ENCODE results near the gene GHRL. TPM values are rescaled to one million over a fixed set of nuclear protein-coding genes. Genes with fewer than 3 reads are reported as not detected.

Gene GHRL
- total and polyA plus RNA-seq, 2 of the 4 experiments (the other 2 are of a cell fraction): 0.27 TPM; not detected in 1

DNA sequence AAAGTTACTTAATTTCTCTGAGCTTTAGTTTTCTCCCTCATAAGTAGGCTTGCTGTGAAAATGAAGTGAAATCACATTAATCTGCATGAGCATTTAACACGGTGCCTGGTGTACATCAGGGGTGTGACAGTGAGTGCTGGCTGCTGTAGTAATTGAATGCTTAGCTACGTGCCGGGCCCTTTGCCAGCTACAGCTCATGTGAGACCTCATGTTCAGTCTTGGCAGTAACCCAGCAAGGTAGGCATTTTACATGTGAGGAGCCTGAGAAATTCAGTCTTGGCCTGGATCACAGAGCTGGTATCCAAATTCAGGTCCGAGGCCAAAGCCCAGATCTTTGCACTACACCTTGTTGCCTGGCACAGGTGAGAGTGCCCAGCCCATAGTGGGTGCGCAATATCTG, 9.1 kb downstream of the GHRL start:
- no peak overlapping the region for H3K4me2 ChIP-seq (ENCODE audit: low read depth, low read length)

More for the DNA sequence above, 9.1 kb downstream of the GHRL start:
- BruUV-seq (replicated peaks): no TSS peak
- ATAC-seq (ENCODE audit: low read depth): no peak
- Histone ChIP-seq H3K27ac (ENCODE audit: insufficient read depth, low read length) (no peak overlapping the region), H2AFZ (replicated peaks; ENCODE audit: low read length, poor library complexity) (no peak overlapping the region), H4K8ac (ENCODE audit: low read depth in 2 of 2, low read length in 2 of 2) (no peak overlapping the region), H3K9ac (ENCODE audit: low read depth, low read length) (no peak overlapping the region), H3K79me1 (ENCODE audit: low read depth in 1 of 2, low read length in 2 of 2) (peaks cover under 1 to 10% of the 10 kb centered on the region in 2 experiments; a peak in 3 of 4 replicates), H2AK5ac (ENCODE audit: low read depth, low read length) (no peak overlapping the region), H4K20me1 (ENCODE audit: insufficient read depth, low read length) (0 out of 2 replicates have a peak, but pooled peaks cover under 1% of the 10 kb centered on the region), H3K9me3 (ENCODE audit: control insufficient read depth, insufficient read depth, low read length) (no peaks in the 10 kb centered on the region), H4K5ac (ENCODE audit: low read depth, low read length) (no peak overlapping the region), H2BK15ac (ENCODE audit: low read depth, low read length) (no peak overlapping the region), H3K18ac (ENCODE audit: low read depth, low read length) (no peak overlapping the region), H3K14ac (replicated peaks; ENCODE audit: low read depth, low read length) (no peak overlapping the region), H2AK9ac (replicated peaks; ENCODE audit: low read depth, low read length, poor library complexity) (no peak overlapping the region), H3K4me3 (ENCODE audit: insufficient read depth, low read depth, low read length) (no peak overlapping the region), H3K56ac (ENCODE audit: extremely low read depth, insufficient read depth, low read length) (no peak overlapping the region), H3K9me1 (ENCODE audit: insufficient read depth, low read length) (peaks cover 3% of the 10 kb centered on the region; the same call in 1 of the 2 replicates), H4K91ac (ENCODE audit: insufficient read depth, low read depth, low read length) (no peak overlapping the region), H2BK20ac (ENCODE audit: low read depth, low read length) (no peak overlapping the region), H3K4me1 (ENCODE audit: control insufficient read depth, insufficient read depth, low read length) (no peaks in the 10 kb centered on the region), H2BK120ac (ENCODE audit: low read depth, low read length) (no peak overlapping the region), H3K36me3 (ENCODE audit: control insufficient read depth, insufficient read depth, low read length) (peaks cover 38% of the 10 kb centered on the region), H3K4ac (ENCODE audit: low read depth, low read length) (no peak overlapping the region), H3K23ac (ENCODE audit: low read depth, low read length) (no peak overlapping the region), H2BK5ac (ENCODE audit: low read depth, low read length, poor library complexity, severe bottlenecking) (no peak overlapping the region), H3K27me3 (ENCODE audit: control insufficient read depth, insufficient read depth, low read length) (no peaks in the 10 kb centered on the region)
- ChIA-PET POLR2A (ENCODE audit: unreplicated experiment) (no interaction called here), CTCF (no interaction called here)
- in situ Hi-C loops (cut with MboI; ENCODE audit: low sequenced_read_pairs) (no loop called here), intact Hi-C loops (cut with micrococcal nuclease) (loop anchor here (10.0 kb wide), 1 partner anchor 439 kb away; the partner anchor contains the start of gene RPUSD3), dilution Hi-C loops (cut with HindIII; ENCODE audit: low sequenced_read_pairs, unreplicated experiment) (no loop called here)
- WGBS, 2 experiments (ENCODE audit: extremely low coverage in 2 of 2, insufficient read length in 1 of 2): 92% methylated on average over 2 of the region's 5 CpGs; no CpG with 5 or more reads in 1 of the 2 experiments
- DNase-seq: no peak
- TF ChIP-seq, protein P1, sequence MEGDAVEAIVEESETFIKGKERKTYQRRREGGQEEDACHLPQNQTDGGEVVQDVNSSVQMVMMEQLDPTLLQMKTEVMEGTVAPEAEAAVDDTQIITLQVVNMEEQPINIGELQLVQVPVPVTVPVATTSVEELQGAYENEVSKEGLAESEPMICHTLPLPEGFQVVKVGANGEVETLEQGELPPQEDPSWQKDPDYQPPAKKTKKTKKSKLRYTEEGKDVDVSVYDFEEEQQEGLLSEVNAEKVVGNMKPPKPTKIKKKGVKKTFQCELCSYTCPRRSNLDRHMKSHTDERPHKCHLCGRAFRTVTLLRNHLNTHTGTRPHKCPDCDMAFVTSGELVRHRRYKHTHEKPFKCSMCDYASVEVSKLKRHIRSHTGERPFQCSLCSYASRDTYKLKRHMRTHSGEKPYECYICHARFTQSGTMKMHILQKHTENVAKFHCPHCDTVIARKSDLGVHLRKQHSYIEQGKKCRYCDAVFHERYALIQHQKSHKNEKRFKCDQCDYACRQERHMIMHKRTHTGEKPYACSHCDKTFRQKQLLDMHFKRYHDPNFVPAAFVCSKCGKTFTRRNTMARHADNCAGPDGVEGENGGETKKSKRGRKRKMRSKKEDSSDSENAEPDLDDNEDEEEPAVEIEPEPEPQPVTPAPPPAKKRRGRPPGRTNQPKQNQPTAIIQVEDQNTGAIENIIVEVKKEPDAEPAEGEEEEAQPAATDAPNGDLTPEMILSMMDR (conservative IDR thresholded peaks at IDR 0.05; ENCODE audit: low read depth, low read length): no peak
- TF ChIP-seq, protein P2, sequence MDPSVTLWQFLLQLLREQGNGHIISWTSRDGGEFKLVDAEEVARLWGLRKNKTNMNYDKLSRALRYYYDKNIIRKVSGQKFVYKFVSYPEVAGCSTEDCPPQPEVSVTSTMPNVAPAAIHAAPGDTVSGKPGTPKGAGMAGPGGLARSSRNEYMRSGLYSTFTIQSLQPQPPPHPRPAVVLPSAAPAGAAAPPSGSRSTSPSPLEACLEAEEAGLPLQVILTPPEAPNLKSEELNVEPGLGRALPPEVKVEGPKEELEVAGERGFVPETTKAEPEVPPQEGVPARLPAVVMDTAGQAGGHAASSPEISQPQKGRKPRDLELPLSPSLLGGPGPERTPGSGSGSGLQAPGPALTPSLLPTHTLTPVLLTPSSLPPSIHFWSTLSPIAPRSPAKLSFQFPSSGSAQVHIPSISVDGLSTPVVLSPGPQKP (IDR thresholded peaks at IDR 0.05; ENCODE audit: borderline replicate concordance, low read depth, low read length): no peak
- no peak for TF ChIP-seq RCOR1 (IDR thresholded peaks at IDR 0.05; ENCODE audit: insufficient replicate concordance, low read length)
- TF ChIP-seq MAZ (IDR thresholded peaks at IDR 0.05; ENCODE audit: borderline replicate concordance, low read depth, low read length): no peak
- no peak for TF ChIP-seq FOS (IDR thresholded peaks at IDR 0.05; ENCODE audit: low read depth, low read length)
- TF ChIP-seq CEBPB (IDR thresholded peaks at IDR 0.05; ENCODE audit: low read depth, low read length): no peak
- no peak for TF ChIP-seq NFE2L2 (IDR thresholded peaks at IDR 0.05; ENCODE audit: low read depth, low read length)
- no peak for TF ChIP-seq MAFK (IDR thresholded peaks at IDR 0.05; ENCODE audit: low read depth, low read length)
- TF ChIP-seq, protein P3, sequence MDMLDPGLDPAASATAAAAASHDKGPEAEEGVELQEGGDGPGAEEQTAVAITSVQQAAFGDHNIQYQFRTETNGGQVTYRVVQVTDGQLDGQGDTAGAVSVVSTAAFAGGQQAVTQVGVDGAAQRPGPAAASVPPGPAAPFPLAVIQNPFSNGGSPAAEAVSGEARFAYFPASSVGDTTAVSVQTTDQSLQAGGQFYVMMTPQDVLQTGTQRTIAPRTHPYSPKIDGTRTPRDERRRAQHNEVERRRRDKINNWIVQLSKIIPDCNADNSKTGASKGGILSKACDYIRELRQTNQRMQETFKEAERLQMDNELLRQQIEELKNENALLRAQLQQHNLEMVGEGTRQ (IDR thresholded peaks at IDR 0.05; ENCODE audit: low read depth, low read length): no peak
- TF ChIP-seq BHLHE40 (IDR thresholded peaks at IDR 0.05; ENCODE audit: low read depth, low read length): no peak
- no peak for TF ChIP-seq SMC3 (IDR thresholded peaks at IDR 0.05; ENCODE audit: low read depth, low read length)
- TF ChIP-seq RFX5 (IDR thresholded peaks at IDR 0.05; ENCODE audit: low read depth, low read length): no peak
- no peak for TF ChIP-seq POLR2A (IDR thresholded peaks at IDR 0.05; ENCODE audit: low read depth, low read length)

Measured in IMR-90 (cell line).